Limb (tissue), 2 donors: ENCODE results near the gene GSAP.
"Not testable (repeated sequence)": the region's sequence is repeated elsewhere in the genome, so short reads cannot be mapped to it uniquely, and the experiment has no call there.

Experiments used
- DNase-seq, 2 donors: peaks; one replicate each; pipeline ENCODE4 v3.0.0-alpha.2; 2016; ENCODE audit errors: extremely low spot score in 2 of 2

The GSAP gene

DNA sequence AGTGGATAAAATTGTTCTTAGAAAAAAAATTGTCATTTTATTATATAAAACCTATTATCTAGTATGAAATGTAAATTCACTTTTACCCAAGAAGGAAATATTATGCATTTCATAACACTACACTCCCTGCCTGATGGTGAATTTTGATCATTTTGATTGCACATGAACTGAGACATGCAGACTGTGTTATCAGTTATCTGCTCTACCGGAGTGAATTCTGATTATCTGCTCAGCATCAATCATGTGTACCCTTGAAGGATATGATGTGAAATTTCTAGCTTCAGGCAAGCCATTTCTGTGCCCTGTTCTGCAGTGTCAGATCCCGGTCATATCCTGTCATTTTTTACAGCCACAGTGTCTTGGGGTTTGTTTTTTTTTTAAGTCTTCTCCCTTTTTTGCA lies 131.5 kb downstream of the GSAP start:
- DNase-seq = no peak

DNA sequence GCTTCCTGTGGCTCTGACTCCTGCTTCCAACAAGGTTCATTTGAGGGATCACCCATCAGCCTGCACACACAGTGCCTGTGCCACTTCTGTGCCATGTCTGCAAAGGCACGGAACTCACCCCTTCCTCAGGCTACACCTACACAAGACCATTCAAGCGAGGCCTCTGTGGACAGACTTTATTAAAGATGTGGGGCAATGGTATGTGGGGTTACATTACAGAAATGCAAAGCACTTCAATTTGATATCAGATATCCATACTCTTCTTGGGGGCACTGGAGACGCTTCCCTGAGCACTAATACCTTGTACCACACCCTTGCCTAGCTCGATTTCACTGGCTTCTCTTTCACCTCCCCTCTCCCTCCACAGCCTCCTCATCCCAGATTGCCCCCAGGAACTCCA lies 132.1 kb downstream of the GSAP start:
- DNase-seq = no peak

DNA sequence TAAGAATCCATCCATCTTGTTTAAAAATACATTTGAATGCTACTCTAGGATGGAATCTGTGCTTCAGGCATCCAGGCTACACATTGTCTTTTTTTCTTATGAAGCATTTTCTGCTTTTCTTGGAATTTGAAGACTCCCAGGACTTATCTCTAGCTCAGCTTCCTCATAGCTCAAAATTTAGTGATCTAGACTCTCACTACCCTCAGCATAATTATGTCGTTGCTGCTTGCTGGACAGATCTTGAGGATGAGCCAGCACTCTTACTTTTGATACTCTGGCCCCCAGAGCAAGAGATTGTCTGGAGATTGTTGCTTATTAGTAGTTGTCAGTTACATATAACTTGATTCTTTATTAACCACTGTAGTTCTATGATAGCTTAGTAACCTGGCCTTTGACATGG lies 133.3 kb downstream of the GSAP start:
- no peak for DNase-seq

DNA sequence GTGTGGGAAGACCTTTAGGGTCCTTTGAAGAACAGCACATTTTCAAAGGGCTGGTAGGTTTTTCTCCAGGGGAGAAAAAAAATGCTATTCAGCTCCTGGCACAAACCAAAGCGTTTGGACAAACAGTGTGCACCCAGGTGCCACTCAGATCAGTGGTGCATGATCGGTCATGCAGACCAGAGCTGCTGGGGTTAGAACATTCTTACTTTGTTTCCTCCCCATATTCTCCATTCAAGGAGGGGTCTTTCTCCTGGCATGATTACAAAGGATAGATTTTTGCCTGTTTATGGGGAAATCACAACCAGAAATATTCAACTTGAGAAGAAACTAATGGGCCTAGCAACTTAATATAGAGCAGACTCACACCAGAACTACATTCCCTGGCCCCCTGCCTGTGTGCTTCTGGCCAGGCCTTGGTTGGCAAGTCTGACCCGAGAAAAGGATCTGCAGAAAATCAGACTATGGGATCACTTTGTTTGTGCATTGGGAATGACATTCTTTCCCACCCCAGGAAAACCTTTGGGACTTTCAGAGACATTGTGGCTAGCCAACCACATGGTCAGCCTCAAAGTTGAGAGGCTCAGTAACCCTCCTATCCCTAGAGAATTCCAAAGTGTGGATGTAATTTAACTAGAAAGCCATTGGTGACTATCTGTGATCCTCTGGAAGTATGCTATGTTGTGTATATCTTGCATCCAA lies 134.2 kb downstream of the GSAP start:
- no peak for DNase-seq

DNA sequence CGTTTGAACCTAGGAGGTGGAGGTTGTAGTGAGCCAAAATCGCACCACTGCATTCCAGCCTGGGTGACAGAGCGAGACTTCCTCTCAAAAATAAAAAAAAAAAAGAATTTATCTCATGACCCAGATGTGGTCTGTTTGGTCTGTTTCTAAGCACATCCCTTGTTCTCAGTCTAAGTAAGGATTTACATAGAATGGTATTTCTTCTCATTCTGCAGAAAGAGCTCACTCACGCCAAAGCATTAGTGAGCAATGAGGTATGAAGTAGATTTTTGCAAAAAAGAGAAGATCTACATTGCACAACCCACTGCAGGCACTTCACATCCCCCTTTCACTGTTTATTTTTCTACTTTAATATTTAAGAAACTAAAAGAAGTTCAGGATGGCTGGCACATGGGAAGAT lies 140.0 kb downstream of the GSAP start:
- DNase-seq = no peak

DNA sequence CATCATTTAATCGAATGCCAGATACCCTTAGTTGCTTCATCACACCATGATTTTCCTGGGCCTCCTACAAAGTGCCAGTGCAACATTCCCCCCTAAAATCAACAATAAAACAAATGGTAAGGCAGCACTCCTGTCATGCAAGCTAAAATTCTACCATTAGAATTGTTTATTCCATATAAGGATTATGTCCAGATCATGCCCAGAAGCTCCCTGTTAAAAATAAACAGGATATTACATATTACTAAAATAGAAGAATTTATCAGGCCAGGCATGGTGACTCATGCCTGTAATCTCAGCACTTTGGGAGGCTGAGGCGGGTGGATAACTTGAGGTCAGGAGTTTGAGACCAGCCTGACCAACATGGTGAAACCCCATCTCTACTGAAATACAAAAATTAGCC lies 140.5 kb downstream of the GSAP start:
- DNase-seq = not testable (repeated sequence)

DNA sequence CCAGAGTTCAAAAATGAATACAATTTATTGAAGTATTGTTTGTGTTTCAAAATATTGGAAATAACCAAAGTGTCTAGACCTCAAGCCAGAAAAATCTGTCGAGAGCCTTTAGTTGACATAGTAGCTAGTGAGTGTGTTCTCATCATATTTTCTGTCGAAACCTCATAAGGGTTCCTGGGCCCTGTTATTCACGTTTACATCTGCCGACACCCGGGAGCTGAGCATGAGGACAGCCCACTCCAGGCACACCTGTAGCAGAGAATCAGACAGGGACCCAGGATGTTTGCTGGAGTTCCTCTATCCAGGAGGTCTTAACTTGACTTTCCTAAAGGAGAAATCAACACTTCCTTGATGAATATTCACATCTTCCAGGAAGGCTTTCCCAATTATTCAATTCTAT lies 144.4 kb downstream of the GSAP start:
- DNase-seq = no peak

DNA sequence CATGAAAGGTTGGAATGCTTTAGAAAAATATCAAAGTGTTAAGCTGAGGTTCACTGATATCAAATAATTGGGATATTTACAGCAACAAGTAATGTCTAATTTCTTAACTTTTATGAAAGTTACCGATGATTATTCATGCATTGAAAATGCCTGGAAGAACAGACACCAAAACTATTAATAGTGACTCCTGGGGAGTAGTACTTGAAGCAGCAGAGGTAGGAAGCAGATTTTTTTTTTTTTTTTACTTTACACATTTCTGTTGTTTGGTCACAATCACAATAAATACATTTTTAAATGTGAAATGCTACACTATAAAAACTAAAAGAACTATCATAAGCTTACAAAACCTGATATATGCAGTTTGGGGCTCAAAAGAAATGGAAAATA lies 146.1 kb downstream of the GSAP start:
- DNase-seq = no peak

DNA sequence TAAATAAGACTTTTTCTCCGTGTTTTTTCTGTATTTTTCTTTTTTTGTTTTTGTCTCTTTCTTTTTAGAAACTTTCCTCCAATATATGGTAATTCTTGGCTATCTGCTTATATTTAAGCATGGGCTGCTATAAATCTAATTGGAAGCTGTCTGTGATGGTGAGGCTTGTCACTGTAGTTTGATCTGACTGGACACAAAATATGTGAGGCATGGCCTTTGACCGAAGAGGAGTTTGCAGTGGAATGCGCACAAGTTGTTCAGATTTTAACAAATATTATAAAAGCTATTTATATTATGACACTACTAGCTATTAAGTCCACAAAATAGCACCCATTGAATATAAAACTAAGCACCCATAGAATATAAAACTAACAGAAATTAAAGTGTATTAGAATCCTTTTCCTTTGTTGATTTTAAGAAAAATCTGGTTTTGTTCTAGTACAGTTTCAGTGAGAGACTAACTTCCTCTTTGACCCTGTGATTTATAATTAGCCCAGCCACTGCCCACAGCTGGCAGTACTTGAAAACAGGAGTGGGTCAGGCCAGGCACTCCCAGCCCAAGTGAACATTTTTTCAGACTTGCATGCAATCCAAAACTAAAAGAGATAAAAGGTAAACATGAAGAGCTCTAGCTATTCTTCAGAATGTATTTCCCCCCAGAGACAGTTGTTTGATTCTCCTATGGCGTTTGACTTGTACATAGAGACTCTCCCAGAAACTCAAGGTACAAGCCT lies 146.6 kb downstream of the GSAP start:
- no peak for DNase-seq

DNA sequence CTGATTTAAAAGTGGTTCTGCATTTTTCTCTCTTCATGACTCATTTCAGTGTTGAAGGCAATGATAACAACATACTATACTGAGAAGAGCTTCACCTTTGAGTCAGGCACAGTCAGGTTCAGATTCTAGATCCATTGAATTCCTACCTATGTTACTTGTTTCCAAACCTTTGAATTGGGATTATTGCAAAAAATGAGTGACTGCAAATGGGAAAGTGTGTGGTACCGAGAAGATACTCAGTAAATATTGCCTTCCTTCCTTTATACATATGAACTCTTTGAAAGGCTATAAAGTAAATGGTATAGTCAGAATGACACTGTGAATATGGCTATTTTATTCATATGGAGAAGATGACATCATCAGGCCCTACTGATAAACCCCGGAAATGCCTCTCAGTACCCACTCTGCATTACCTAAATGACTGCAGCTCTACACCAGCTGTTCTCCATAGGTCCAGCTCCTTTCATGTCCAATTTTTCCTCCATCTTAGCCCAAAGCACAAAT lies 149.8 kb downstream of the GSAP start:
- no peak for DNase-seq

DNA sequence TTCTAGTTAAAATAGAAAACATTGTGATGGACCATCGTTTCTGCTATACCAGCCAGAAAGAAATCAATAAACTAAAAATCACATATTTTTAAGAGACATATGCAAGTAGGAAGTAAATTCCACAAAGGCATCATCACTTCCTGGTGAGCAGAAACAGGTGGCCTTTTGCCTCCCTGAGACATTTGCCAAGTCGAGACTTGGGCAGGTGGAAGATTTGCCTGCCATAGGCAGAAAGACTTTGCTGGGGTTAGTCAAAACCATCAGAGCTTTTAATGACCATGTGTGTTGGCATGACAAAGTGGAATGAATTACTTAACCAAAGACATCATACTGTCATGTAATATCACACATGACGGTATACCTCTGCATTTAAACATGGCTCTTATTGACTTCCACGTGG lies 150.5 kb downstream of the GSAP start:
- no peak for DNase-seq

DNA sequence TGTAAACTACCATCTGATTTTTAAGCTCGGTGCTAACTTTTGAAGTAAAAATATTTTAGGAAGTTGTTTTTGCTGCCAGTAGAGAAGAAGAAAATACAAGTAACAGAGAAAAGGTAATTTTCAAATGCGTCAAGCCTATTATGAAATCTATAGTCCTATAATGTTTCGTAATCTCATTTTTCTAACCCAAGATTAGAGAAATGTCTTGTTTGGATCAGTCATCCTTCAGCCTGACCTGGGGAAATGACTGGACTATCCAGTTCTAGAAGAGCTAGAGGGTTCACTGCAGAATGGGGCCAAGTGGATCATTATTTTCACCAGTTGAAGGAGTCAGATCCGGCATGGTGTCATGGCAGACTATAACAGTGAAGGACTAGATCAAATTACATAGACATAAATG lies 153.8 kb downstream of the GSAP start:
- no peak for DNase-seq
